ELF-1 (cell line): ENCODE measurements around the gene SPAG4.

ENCODE experiments used
- DNase-seq: peaks from one replicate; pipeline ENCODE4 v3.0.0-alpha.2; 2016; ENCODE audit warnings: low read depth, low spot score

SPAG4 gene

GRCh38 chr20:35621560-35621946 is 5.9 kb downstream of the SPAG4 start:
- no peak for DNase-seq

GRCh38 chr20:35625584-35626385 is 10.2 kb downstream of the SPAG4 start:
- no peak for DNase-seq

- DNase-seq = no peak
These were observed 10.9 kb downstream of the SPAG4 start for GRCh38 chr20:35626386-35627001.

GRCh38 chr20:35627121-35627520 is 11.5 kb downstream of the SPAG4 start:
- DNase-seq = no peak

GRCh38 chr20:35629427-35630145 is 14.0 kb downstream of the SPAG4 start:
- DNase-seq = no peak

- no peak for DNase-seq
These were observed 15.0 kb downstream of the SPAG4 start for GRCh38 chr20:35630636-35631035.

GRCh38 chr20:35632539-35633115 is 17.0 kb downstream of the SPAG4 start:
- no peak for DNase-seq

- no peak for DNase-seq
These were observed 20.0 kb downstream of the SPAG4 start for GRCh38 chr20:35635652-35636051.

- no peak for DNase-seq
These were observed 20.5 kb downstream of the SPAG4 start for GRCh38 chr20:35636095-35636494.

- no peak for DNase-seq
These were observed 21.6 kb downstream of the SPAG4 start for GRCh38 chr20:35637276-35637675.

- no peak for DNase-seq
These were observed 23.1 kb downstream of the SPAG4 start for GRCh38 chr20:35638751-35639150.

- no peak for DNase-seq
These were observed 25.1 kb downstream of the SPAG4 start for GRCh38 chr20:35640724-35641123.

GRCh38 chr20:35641743-35642142 is 26.1 kb downstream of the SPAG4 start:
- DNase-seq = no peak

GRCh38 chr20:35643045-35643444 is 27.4 kb downstream of the SPAG4 start:
- DNase-seq = no peak

GRCh38 chr20:35644806-35645205 is 29.2 kb downstream of the SPAG4 start:
- DNase-seq = no peak

GRCh38 chr20:35648836-35649235 is 33.2 kb downstream of the SPAG4 start:
- no peak for DNase-seq

- DNase-seq = no peak
These were observed 35.0 kb downstream of the SPAG4 start for GRCh38 chr20:35650632-35651031.

GRCh38 chr20:35651958-35652357 is 36.3 kb downstream of the SPAG4 start:
- DNase-seq = no peak

GRCh38 chr20:35652641-35653429 is 37.2 kb downstream of the SPAG4 start:
- peak; percentile 19 for DNase-seq

- DNase-seq = no peak
These were observed 37.8 kb downstream of the SPAG4 start for GRCh38 chr20:35653430-35653734.

GRCh38 chr20:35653893-35654292 is 38.3 kb downstream of the SPAG4 start:
- no peak for DNase-seq

GRCh38 chr20:35654415-35654814 is 38.8 kb downstream of the SPAG4 start:
- DNase-seq = no peak
